ENCODE results near the gene P2RX3.

P2RX3 gene

DNA sequence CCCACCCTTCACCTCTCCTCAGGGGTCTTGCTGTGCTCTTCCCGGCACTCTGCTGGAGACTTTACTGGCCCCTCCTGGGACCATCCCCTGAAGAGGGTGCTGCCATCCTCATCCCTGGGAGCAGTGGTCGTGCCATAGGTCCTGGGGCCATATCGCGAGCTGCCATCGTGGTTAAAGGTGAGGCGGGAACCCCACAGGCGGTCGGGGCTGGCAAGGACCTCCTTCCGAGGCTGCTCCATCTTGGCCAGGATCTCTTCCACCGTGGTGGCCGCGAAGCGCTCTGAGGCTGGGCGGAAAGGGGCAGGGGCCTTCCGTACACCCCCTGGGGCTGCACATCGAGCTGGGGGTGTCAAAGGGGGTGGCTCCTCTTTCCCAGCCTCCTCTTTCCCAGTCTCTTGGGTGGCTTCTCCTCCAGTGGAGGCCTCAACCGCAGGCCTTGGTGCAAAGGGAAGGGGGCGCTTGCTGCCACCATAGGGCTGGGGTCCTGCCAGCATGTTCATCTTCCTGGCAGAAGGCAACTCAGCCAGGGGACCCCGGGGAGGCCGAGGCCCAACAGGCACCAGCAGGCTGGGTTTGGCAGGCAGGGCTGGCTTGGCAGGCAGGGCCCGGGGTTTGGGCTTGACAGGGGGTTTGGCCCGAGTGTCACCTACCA lies 18.0 kb upstream of the P2RX3 start:
- TF ChIP-seq ZBTB7A (IDR thresholded peaks at IDR 0.05; ENCODE audit: low read depth) (no peak), REST (IDR thresholded peaks at IDR 0.05; ENCODE audit: low read depth) (no peak), YY1 (IDR thresholded peaks at IDR 0.05; ENCODE audit: low read depth) (no peak), NFIC (IDR thresholded peaks at IDR 0.05) (no peak), RAD21 (IDR thresholded peaks at IDR 0.05; ENCODE audit: low read depth) (no peak), CREB1 (IDR thresholded peaks at IDR 0.05; ENCODE audit: low read depth) (no peak), MAX (IDR thresholded peaks at IDR 0.05) (no peak), FOXM1 (IDR thresholded peaks at IDR 0.05; ENCODE audit: borderline replicate concordance, low read depth) (no peak), EP300 (IDR thresholded peaks at IDR 0.05; ENCODE audit: borderline replicate concordance) (no peak), TCF12 (IDR thresholded peaks at IDR 0.05; ENCODE audit: low read depth) (no peak), EGR1 (IDR thresholded peaks at IDR 0.05) (no peak), CEBPB (IDR thresholded peaks at IDR 0.05) (no peak), TAF1 (IDR thresholded peaks at IDR 0.05; ENCODE audit: low read depth) (no peak)
- TF ChIP-seq, protein P1, sequence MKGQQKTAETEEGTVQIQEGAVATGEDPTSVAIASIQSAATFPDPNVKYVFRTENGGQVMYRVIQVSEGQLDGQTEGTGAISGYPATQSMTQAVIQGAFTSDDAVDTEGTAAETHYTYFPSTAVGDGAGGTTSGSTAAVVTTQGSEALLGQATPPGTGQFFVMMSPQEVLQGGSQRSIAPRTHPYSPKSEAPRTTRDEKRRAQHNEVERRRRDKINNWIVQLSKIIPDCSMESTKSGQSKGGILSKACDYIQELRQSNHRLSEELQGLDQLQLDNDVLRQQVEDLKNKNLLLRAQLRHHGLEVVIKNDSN (IDR thresholded peaks at IDR 0.05) = no peak

GRCh38 chr11:57320719-57321387 lies 17.3 kb upstream of the P2RX3 start:
- TF ChIP-seq TAF1 (IDR thresholded peaks at IDR 0.05; ENCODE audit: low read depth) (no peak), TEAD4 (IDR thresholded peaks at IDR 0.05) (no peak), TCF12 (IDR thresholded peaks at IDR 0.05; ENCODE audit: low read depth) (no peak), EP300 (IDR thresholded peaks at IDR 0.05; ENCODE audit: borderline replicate concordance) (no peak), NFIC (IDR thresholded peaks at IDR 0.05) (no peak), ZBTB7A (IDR thresholded peaks at IDR 0.05; ENCODE audit: low read depth) (no peak), YY1 (IDR thresholded peaks at IDR 0.05; ENCODE audit: low read depth) (no peak), RAD21 (IDR thresholded peaks at IDR 0.05; ENCODE audit: low read depth) (no peak), CREB1 (IDR thresholded peaks at IDR 0.05; ENCODE audit: low read depth) (no peak), REST (IDR thresholded peaks at IDR 0.05; ENCODE audit: low read depth) (no peak), MAX (IDR thresholded peaks at IDR 0.05) (no peak), EGR1 (IDR thresholded peaks at IDR 0.05) (no peak), CEBPB (IDR thresholded peaks at IDR 0.05) (no peak)
- TF ChIP-seq, protein P1 (IDR thresholded peaks at IDR 0.05) = no peak

GRCh38 chr11:57321388-57322255 lies 16.5 kb upstream of the P2RX3 start:
- TF ChIP-seq TCF12 (IDR thresholded peaks at IDR 0.05; ENCODE audit: low read depth) = no peak
- TF ChIP-seq CEBPB (IDR thresholded peaks at IDR 0.05) = no peak
- peak; percentile 50; the same call in 1 of the 2 replicates for TF ChIP-seq NFIC (IDR thresholded peaks at IDR 0.05)

- TF ChIP-seq, protein P1 (IDR thresholded peaks at IDR 0.05) = no peak
- no peak for TF ChIP-seq REST (IDR thresholded peaks at IDR 0.05; ENCODE audit: low read depth)
- 0 out of 2 replicates have a peak, but pooled peaks have one; percentile 38 for TF ChIP-seq ZBTB7A (IDR thresholded peaks at IDR 0.05; ENCODE audit: low read depth)
- no peak for TF ChIP-seq YY1 (IDR thresholded peaks at IDR 0.05; ENCODE audit: low read depth)
- TF ChIP-seq NFIC (IDR thresholded peaks at IDR 0.05) = peak; percentile 43; the same call in 1 of the 2 replicates
- TF ChIP-seq TEAD4 (IDR thresholded peaks at IDR 0.05) = no peak; the same call in 1 of the 2 replicates
- TF ChIP-seq EGR1 (IDR thresholded peaks at IDR 0.05) = peak; percentile 17; the same call in 1 of the 2 replicates
- no peak for TF ChIP-seq FOXM1 (IDR thresholded peaks at IDR 0.05; ENCODE audit: borderline replicate concordance, low read depth)
- TF ChIP-seq CEBPB (IDR thresholded peaks at IDR 0.05) = peak; percentile 67
Measured at GRCh38 chr11:57322256-57323166, 15.6 kb upstream of the P2RX3 start.
